Measurements from ENCODE around the gene NOP10.
"Not testable (repeated sequence)": the region's sequence is repeated elsewhere in the genome, so short reads cannot be mapped to it uniquely, and the experiment has no call there.

NOP10 gene

DNA sequence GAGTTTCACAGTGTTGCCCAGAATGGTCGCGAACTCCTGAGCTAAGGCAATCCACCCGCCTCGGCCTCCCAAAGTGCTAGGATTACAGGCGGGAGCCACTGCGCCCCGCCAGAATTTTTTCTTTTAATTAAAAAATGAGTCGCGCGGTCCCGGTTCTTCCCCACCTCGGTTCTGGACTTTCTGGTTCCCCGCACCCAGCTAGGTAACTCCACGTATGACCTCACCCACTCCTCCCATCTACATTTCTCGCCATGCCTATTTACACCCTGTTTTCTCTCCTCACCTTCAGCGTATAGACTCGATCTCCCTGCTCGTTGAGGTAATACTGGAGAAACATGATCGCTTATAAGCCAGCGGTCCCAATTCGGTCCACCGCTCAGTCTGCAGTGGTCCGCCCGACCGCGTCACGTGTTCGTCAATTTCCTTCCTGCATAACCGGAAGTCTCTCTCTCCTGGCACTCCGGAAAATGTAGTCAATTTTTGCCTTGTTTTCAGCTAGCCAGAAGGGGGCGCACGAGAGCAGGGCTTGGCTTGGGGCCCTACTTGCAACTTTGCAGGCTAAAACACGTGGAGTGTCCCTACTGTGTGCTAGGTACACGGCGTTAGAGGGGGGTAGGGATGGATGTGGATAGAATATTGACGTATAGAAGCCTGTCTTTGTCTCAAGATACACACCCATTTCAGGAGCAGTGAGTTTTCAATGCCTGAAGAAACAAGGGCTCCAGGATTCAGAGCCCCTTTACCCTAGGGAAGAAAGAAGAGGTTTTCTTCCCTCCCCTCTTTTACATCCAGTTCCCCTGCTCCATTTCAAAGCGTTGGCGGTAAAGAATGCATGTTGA, at the start of gene NOP10, which contains the start of gene NUTM1:
NOP10 (minus strand) TSS at position 400 of the 839 bp plus-strand sequence; CDS start at position 337, 63 bp downstream.
NUTM1 (plus strand) TSS at position 579 of the 839 bp plus-strand sequence. CDS start 382 bp downstream, outside the sequence.
- DNase-seq (ENCODE audit: low read depth), result peak; percentile 94

GRCh38 chr15:34389594-34390086, 46.7 kb upstream of the NOP10 start:
- not testable (repeated sequence) for DNase-seq (ENCODE audit: low read depth)

DNA sequence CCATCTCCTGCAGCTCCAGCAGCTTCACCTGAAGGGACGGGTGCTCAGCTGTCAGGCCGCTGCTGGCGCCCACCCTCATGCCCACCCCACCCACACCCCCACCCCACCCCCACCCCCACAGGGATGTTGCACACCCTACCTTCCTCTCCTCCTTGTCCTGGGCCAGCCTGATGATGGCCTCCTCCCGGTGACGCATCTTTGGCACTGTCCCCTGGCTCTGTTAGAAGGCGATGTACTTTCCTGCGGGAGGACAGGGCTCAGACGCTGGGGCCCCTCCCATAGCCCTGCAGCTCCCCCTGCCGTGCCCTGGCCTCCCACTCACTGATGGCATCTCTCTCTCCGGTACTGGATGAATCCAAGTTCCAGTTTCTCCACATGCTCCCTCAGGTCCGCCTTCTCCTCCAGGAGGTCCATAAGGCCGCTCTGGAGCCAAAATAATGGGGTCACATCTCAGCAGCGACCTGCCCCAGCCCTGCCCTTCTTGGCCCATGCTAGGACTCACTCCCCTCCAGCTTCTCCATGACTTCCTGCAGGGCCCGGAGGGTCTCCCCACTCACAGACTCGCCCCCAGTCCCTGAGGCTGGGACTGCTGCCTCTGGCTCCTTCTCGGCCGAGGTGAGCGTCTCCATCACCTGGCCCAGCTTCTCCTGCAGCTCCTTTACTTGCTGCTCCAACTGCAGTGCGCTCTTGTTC, 39.0 kb upstream of the NOP10 start:
- DNase-seq (ENCODE audit: low read depth), result not testable (repeated sequence)

DNA sequence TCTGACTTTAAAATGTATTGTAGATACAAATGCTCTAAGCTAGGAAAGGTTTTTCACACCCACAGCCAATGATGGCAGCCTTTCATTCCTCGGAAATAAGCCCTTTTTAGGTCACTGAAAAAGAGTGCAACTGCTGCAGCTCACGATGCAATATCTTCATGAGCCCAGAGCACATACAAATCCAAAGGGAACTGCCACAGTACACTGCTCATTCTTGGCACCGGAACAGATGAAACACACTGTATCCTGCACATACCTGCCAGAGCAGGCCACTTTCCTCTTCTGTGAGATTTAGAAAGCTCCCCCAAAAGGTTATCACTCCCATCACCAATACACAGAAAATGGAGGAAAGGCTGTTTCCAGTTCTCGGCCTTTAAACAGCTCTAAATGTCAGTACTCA, 37.6 kb upstream of the NOP10 start:
- DNase-seq (ENCODE audit: low read depth), result not testable (repeated sequence)

DNA sequence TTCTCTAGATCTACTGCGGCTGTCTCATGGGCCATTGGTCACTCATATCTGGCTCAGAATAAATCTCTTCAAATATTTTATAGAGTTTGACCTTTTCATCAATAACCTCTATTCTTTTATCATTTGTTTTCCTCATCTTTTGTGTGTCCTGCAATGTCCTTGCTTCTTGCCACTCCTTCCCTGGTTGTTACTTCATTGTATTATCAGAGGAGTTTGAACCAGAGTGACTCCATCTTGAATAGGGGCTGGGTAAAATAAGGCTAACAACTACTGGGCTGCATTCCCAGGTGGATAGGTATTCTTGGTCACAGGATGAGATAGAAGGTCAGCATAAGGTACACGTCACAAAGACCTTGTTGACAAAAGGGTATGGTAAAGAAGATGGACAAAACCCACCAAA, 33.9 kb upstream of the NOP10 start:
- no peak for DNase-seq (ENCODE audit: low read depth)

GRCh38 chr15:34375541-34375940, 32.6 kb upstream of the NOP10 start:
- DNase-seq (ENCODE audit: low read depth), result not testable (repeated sequence)

GRCh38 chr15:34374816-34375215, 31.9 kb upstream of the NOP10 start:
- DNase-seq (ENCODE audit: low read depth), result no peak

DNA sequence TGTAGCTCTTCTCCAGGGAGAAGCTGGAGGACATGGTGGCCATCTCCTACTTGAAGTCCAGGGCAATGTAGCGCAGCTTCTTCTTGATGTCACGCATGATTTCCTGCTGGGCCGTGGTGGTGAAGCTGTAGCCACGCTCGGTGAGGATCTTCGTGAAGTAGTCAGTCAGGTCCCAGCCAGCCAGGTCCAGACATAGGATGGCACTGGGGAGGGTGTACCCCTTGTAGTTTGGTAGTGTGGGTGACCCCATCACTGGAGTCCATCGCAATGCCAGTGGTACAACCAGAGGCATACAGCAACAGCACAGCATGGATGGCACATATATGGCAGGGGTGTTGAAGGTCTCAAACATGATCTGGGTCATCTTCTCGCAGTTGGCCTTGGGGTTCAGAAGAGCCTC, 31.0 kb upstream of the NOP10 start:
- DNase-seq (ENCODE audit: low read depth), result no peak

DNA sequence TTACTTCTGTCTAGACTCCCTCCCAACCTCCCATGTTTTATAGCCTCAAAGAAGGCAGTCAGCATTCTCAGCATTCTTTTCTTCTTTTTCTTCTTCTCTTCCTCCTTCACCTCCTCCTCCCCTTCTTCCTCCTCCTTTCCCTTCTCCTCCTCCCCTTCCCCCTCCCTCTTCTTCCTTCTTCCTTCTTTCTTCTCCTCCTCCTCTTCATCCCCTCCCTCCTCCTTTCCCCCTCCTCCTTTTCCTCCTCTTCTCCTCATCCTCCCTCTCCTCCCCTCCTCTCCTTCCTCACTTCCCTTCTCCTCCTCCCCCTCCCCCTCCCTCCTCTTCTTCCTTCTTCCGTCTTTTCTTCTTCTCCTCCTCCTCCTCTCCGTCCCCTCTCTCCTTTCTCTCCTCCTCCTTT, 27.7 kb upstream of the NOP10 start:
- no peak for DNase-seq (ENCODE audit: low read depth)

DNA sequence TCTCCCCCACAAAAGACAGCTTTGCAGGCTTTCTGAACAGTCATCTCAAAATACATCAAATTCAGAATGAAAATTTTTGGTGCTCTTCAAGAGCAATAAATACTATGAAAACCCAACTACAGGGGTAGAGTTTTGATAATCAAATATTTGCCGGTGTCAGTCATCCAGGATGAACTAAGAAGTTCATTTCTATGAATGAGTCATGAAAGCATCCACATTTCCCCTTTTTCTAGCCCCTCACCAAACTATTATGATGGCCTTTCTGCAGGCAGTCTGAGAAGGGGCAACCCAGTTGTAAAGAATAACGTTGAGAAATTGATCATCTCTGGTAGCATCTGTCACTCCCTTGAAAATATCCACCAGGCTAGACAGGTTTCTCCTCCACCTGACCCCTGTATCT, 27.2 kb upstream of the NOP10 start:
- DNase-seq (ENCODE audit: low read depth), result no peak

DNA sequence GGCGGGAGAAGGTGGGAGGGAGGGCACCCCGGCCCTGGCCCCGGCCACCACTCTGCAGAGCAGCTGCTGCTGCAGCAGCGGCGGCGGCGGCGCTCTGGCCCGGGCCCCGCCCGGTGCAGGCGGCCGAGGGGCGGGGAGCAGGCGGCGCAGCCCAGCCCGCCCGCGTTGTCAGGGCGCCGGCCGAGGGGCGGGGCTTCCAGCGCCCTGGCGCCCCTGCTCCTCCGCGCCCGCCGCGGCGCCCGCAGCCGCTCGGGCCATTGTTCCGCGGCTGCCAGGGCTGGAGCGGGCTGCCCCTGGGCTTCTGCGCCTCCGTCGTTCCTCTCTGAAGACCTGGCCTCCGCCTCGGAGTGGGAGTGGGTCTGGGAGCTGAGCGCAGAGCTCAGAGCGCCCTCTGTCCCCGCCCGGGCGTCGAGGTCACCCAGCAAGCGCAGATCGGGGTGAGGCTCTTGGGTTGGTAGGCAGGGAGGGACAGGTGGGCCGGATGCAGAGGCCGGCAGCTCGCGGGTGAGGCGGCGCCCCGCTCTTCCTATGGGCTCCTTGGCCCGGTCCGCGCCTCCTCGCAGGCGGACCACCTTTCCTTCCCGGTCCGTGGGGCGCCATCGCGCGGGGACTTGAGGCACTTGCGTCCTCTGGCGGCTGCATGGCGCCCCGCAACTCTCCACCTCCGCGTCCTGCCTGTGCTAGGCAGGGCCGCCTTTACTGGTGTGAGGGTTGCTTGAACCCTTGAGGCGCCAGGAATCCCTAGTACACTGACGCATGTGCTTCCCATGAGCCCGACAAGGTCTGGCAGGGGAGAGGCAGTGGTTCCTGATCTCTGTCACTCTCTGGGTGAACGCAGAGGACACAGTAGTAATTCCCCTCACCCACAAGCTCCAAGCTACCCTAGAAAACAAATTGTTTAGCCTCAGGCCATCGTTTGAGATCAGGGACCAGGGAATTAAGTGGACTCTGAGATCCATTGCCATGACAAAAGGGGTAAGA, 24.5 kb upstream of the NOP10 start, which contains the start of gene LPCAT4:
LPCAT4 (minus strand) TSS at position 96 of the 981 bp plus-strand sequence. CDS start 96 bp downstream, outside the sequence.
- DNase-seq (ENCODE audit: low read depth), result peak; percentile 85

- peak; percentile 28 for DNase-seq (ENCODE audit: low read depth)
Observed at GRCh38 chr15:34366271-34367065, 23.5 kb upstream of the NOP10 start.

DNA sequence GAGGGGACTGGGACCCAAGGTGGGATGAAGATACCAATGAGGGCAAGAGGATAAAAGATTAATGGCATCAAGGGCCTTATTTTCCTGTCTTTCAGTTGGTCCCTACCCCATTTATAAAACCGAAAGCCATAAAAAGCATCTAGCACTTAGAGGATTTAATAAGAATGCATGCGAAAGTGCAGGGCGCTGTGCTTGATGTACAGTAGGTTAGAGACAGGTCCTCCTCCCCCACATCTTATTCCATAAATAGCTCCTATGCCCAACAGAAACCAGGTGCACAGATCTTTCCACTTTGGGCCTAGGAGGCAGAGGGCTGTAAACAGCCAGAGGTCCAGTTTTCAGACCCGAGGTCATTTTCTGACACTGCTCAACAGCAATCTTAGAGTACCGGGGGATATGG, 22.9 kb upstream of the NOP10 start:
- no peak for DNase-seq (ENCODE audit: low read depth)

- no peak for DNase-seq (ENCODE audit: low read depth)
Observed at GRCh38 chr15:34365091-34365825, 22.3 kb upstream of the NOP10 start.

DNA sequence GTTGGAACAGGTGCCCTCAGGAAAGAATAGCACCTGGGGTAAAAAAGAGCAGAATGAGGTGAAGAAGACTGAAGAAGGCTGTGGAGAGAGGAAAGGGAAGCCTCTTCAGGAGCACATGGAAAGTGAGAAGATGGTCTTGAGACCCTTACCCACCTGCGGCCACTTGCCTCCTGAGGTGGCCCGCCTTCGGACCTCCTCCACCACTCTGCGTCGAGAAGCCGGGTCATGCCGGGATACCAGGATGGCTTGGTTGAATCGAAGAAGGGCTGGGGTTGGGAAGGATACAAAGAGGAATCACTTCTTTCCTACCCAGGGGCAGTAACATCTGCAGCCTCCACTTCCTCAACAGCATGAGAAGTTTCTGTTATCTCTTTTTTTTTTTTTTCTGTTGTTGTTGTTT, 21.1 kb upstream of the NOP10 start:
- no peak for DNase-seq (ENCODE audit: low read depth)

DNA sequence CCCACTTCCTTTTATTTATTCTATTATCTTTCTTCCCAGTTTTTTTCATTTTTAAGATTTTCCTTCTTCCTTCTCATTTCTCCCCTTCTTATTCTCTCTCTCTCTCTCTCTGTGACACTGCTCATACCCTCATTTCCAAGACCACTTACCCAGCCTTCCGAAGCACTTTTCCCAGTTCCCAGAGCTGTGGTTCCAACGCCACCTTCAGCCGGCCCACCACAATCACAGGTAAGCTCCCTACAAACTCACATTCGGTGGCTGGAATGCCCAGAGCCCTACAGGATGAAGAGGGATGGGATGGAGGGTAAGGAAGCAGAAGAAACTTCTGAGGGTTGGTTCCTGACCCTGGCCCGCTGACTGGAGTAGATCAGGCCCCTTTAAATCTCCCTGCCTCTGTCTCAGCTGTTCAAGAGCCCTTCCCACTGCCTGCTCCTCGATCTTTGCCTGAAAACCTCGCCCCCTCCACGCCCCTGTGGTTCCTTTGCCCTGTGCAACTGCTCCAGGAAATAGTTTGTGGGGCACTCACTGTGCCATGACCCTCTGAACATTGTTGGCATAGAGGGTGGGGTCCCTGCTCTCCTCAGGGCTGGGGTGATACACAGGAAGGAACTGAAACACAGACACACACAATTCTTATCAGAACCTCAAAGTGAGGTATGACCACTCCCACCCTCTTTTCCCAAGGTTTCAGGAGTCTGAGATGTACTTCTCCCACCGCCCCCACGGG, 19.3 kb upstream of the NOP10 start:
- no peak for DNase-seq (ENCODE audit: low read depth)

DNA sequence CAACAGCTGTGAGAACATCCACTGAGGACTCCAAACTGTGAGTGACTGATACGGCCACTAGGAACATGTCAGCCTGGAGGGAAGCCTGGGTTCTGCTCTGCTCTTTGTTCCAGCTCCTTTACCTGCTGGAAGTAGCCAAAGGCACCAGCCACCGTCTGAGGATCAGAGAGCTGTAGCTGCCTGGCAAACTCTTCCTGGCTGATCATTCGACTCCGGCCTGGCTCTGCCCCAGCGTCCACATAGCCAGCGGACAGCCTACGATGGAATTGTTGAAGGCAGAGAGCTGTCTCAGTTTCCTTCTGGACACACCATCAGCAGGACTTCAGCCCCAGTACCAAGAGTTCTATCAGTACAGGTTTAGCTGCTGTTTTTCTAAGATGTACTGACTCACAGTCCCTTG, 18.3 kb upstream of the NOP10 start:
- no peak for DNase-seq (ENCODE audit: low read depth)

DNA sequence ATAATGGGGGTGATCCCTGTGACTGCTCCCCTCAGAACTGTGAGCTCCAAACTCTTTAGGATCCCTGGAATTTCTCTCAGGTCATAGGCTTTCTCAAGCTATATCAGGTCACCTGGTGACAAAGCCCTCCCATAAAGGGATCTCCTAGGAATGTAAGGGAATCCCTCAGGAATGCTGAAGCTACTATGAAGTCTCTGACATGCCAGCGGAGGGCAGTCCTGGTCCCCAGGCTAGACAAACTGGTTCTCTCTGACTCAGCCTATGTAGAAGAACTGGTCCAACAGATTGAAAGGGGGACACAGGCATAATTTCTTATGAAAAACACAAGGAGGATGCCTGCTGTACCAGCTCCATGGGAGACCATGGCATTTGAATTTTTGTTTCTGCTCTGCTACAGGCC, 17.4 kb upstream of the NOP10 start:
- DNase-seq (ENCODE audit: low read depth), result no peak

DNA sequence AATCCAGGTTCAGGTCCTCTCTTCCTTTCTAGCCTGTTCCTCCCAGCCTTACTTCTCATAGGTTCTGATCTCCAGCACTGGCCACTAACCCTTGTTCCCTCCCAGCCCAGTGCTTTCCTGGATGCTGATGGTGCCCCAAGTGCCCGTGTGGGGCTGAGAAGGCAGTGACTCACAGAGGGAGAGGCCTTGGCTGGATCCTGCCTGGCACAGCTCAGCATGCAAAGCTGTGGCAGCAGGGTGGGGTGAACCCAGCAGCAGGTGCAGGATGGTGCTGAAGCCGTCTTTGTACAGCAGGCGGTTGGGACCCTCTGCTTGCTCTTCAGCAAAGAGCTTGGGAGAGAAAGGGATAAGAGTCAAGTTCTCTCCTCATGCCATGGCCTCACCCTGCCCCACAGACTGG, 16.5 kb upstream of the NOP10 start:
- DNase-seq (ENCODE audit: low read depth), result no peak

All from activated T-cell treated with anti-CD3 and anti-CD28 coated beads for 1 hour (primary cell).